Activated CD4-positive, alpha-beta T cell treated with anti-CD3 and anti-CD28 coated beads, Interleukin-2, amount 50 U/mL, for 24 hours (primary cell): ENCODE data around the gene MMD2.

ENCODE experiments used
- DNase-seq, 2 donors: peaks; one replicate each; pipeline ENCODE4 v3.0.0-alpha.2; 2020; ENCODE audit warnings: low read depth in 1 of 2, low spot score in 1 of 2

The MMD2 gene

GRCh38 chr7:4871930-4872675 lies 86.9 kb downstream of the MMD2 start:
- DNase-seq = no peak

GRCh38 chr7:4871056-4871680 lies 87.8 kb downstream of the MMD2 start:
- DNase-seq = no peak

- DNase-seq = no peak
These were observed 90.5 kb downstream of the MMD2 start for GRCh38 chr7:4868493-4868892.

- DNase-seq = no peak
These were observed 92.2 kb downstream of the MMD2 start for GRCh38 chr7:4866528-4867496.

GRCh38 chr7:4862156-4862555 lies 96.8 kb downstream of the MMD2 start:
- no peak for DNase-seq

- DNase-seq = no peak
These were observed 97.3 kb downstream of the MMD2 start, which contains the start of gene PAPOLB for GRCh38 chr7:4861673-4862072. TSS of gene PAPOLB (minus strand) at chr7:4862030. CDS start at chr7:4861810, 220 bp downstream.

- DNase-seq = no peak
These were observed 97.8 kb downstream of the MMD2 start for GRCh38 chr7:4861227-4861626.

DNA sequence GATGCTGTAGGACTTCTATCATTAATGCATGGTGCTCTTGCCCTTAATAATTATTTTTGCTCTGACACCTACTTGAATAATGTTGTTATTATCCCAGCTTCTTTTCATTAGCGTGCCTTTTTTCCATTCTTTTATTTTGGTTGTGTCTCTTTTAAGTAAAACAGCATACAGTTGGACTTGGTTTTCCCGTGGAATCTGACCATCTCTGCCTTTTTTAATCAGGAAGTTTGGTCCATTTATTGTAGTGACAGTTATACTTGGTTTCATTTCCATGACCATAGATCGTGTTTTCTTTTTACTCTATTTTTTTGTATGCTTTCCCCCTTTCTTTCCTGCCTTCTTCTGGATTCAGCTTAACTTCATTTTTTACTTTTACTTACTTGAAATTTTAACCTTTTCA lies 101.8 kb downstream of the MMD2 start:
- DNase-seq = no peak

GRCh38 chr7:4856336-4857057 lies 102.5 kb downstream of the MMD2 start:
- no peak for DNase-seq
